ENCODE results near the gene VEZT. TPM values are rescaled to one million over a fixed set of nuclear protein-coding genes. Genes with fewer than 3 reads are reported as not detected.
"Not testable (repeated sequence)": the region's sequence is repeated elsewhere in the genome, so short reads cannot be mapped to it uniquely, and the experiment has no call there.

The VEZT gene
- total RNA-seq, 1 donor from 2014 or later, result 46.8 TPM

- intact Hi-C loops (cut with micrococcal nuclease), result no loop called here
Observed at GRCh38 chr12:95257541-95257940, 39.9 kb downstream of the VEZT start.

- intact Hi-C loops (cut with micrococcal nuclease), result no loop called here
Observed at GRCh38 chr12:95258151-95258550, 40.5 kb downstream of the VEZT start.

GRCh38 chr12:95258803-95259202 lies 41.2 kb downstream of the VEZT start:
- intact Hi-C loops (cut with micrococcal nuclease), result no loop called here

DNA sequence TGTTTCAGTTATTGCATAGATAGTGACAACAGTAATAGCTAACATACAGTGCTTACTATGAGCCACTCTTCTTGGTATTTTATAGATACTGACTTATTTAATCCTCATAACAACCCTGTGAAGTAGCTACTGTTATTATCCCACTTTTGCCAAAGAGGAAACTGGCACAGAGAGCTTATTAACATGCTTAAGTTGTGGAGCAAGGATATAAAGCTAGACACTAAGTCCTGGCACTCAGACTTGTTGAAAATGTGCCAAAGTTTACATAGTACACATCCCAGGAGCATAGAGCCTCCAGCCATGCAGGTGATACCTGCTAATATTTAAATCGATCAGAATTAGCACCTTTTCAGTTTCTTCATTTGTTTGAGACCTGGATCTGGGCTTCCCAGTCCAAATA lies 41.8 kb downstream of the VEZT start:
- intact Hi-C loops (cut with micrococcal nuclease), result no loop called here

- intact Hi-C loops (cut with micrococcal nuclease), result no loop called here
Observed at GRCh38 chr12:95261109-95261508, 43.5 kb downstream of the VEZT start.

DNA sequence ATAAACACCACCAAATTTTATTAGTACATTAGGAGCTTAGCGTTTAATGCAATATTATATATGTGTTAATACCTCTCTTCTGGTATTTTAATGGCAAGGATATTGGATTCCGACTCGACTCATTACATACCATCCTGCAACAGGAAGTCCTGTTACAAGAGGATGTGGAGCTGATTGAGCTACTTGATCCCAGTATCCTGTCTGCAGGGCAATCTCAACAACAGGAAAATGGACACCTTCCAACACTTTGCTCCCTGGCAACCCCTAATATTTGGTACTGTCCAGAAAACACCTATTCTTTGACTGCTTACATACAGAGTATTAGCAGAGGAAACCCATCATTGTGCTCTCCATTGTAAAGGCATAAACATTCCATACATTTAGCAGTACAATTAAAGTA lies 45.2 kb downstream of the VEZT start:
- intact Hi-C loops (cut with micrococcal nuclease), result no loop called here

- intact Hi-C loops (cut with micrococcal nuclease), result no loop called here
Observed at GRCh38 chr12:95265765-95266164, 48.2 kb downstream of the VEZT start.

- intact Hi-C loops (cut with micrococcal nuclease), result no loop called here
Observed at GRCh38 chr12:95266254-95266653, 48.6 kb downstream of the VEZT start.

GRCh38 chr12:95269892-95270291 lies 52.3 kb downstream of the VEZT start:
- intact Hi-C loops (cut with micrococcal nuclease), result no loop called here

- intact Hi-C loops (cut with micrococcal nuclease), result no loop called here
Observed at GRCh38 chr12:95271465-95271864, 53.9 kb downstream of the VEZT start.

DNA sequence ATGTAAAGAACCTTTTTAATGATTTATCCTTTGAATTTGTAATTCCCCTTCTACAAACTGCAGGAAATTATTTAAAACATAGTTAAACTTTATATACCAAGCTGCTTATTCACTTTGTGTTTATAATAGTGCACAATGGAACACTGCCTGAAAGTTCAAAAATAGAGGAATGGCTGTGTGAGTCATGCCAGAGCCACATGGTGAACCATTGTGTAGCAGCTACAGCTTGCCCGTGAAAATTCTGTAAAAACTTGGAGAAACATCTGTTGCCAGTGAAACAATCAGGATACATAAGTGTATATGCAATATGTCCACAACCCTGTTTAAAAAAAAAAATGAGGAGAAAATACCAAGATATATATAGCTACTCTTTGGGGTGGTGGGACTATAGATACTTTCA lies 59.5 kb downstream of the VEZT start:
- intact Hi-C loops (cut with micrococcal nuclease), result no loop called here

DNA sequence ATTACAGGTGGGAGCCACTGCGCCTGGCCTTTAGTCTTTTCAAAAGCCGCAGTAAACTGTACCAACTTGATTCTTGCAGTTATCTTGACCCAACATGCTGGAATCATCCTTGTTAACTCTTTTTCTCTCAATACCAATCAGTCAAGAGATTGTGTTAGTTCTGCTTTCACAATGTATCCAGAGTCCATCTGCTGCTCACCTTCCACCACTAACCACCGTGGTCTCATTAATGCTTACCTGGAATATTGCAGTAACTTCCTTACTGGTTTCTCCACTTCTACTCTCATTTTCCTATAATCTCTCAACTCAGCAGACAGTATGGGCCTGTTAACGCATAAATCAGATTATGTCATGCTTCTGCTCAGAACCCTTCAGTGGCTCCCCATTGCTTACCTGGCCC lies 62.2 kb downstream of the VEZT start:
- intact Hi-C loops (cut with micrococcal nuclease), result no loop called here

GRCh38 chr12:95282266-95282665 lies 64.7 kb downstream of the VEZT start:
- intact Hi-C loops (cut with micrococcal nuclease), result no loop called here

GRCh38 chr12:95283371-95283770 lies 65.8 kb downstream of the VEZT start:
- intact Hi-C loops (cut with micrococcal nuclease), result no loop called here

- intact Hi-C loops (cut with micrococcal nuclease), result no loop called here
Observed at GRCh38 chr12:95286713-95287112, 69.1 kb downstream of the VEZT start.

DNA sequence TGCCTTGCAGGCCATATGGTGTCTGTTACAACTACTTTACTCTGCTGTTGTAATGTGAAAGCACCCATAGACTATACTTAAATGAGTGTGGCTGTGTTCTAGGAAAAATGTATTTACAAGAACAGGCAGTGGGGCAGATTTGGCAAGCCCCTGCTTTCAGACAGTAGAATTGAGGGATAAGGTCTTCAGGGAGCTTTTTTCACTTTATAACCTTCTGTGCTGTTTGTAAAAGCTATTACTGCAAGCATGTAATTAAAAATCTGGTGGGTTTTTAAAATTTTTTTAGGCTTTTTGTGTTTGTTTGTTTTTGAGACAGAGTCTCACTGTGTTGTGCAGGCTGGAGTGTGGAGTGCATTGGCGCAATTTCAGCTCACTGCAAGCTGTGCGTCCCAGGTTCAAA lies 73.9 kb downstream of the VEZT start:
- intact Hi-C loops (cut with micrococcal nuclease), result no loop called here

- intact Hi-C loops (cut with micrococcal nuclease), result loop anchor here (1.0 kb wide), 1 partner anchor 9 kb away; no protein-coding TSS in a partner anchor
Observed at GRCh38 chr12:95298916-95299315, 81.3 kb downstream of the VEZT start.

DNA sequence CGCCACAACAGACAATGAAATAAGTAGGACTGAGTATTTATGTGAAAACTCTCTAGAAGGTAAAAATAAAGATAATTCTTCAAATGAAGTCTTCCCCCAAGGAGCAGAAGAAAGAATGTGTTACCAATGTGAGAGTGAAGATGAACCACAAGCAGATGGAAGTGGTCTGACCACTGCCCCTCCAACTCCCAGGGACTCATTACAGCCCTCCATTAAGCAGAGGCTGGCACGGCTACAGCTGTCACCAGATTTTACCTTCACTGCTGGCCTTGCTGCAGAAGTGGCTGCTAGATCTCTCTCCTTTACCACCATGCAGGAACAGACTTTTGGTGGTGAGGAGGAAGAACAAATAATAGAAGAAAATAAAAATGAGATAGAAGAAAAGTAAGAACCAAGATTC lies 82.7 kb downstream of the VEZT start:
- intact Hi-C loops (cut with micrococcal nuclease), result no loop called here

- intact Hi-C loops (cut with micrococcal nuclease), result no loop called here
Observed at GRCh38 chr12:95303476-95303875, 85.9 kb downstream of the VEZT start.

DNA sequence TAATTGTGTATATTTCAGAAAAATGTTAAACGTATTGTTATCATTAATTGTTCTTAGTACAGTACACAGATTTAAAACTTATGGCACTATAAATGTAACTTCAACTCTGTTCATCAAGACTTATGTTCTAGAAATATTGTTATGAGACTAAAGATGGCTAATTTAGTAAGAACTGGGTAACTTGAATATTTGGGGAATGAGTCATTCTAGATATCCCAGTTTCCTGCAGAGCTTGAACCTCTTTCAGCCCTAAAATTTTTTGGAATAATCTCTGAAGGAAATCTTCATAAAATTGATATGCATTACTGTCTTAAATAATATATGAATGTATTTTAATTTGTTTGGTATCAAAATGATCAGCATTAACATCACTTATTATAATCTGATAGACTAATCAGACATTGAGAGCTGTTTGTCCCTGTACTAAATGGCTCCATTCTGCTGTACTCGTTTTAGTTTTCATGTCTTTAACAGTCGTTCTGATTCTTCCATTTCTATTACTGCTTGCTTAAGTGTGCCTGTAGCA lies 87.1 kb downstream of the VEZT start:
- intact Hi-C loops (cut with micrococcal nuclease), result no loop called here

DNA sequence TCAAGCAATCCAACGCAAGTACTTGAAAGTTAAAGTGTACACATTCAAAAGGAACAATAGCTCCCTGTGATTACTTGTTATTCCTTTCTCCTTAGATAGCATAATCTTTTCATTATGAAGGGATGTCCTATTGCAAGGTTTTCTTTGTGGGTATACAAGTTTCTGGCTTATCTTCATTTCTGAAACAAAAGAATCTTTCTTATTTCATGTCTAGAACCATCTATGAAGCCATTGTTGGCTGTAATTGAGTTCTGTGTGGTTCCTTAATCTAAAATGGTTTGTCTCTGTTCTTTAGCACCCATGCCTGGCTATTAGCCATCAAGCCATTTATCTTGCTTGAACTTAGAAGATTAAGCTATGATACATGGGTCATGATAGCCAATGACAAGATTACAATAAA lies 95.0 kb downstream of the VEZT start:
- intact Hi-C loops (cut with micrococcal nuclease), result no loop called here

GRCh38 chr12:95314756-95315155 lies 97.1 kb downstream of the VEZT start:
- intact Hi-C loops (cut with micrococcal nuclease), result not testable (repeated sequence)

GRCh38 chr12:95316798-95317197 lies 99.2 kb downstream of the VEZT start:
- intact Hi-C loops (cut with micrococcal nuclease), result no loop called here

DNA sequence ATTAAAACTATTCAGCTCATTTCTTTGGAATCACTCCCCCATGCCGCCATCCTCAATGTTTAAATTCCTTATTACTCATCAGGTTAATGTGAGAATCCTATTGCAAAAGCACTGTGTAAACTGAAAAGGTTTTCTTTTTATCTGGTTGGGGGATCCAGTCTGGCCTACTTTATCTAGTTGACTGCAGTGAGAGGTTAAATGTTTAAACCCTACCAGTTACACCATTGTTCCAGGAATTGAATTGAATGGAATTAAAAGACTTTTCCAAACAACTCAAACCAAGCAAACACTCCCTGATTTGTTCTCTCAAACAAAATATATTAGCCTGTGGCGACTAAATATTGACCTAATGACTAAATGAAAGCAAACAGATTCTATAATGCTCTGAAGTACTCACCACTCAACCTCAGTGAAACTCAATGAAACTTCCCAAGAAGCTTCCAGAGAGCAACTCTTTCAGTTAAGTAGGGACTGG lies 100.5 kb downstream of the VEZT start:
- intact Hi-C loops (cut with micrococcal nuclease), result no loop called here

All from T-helper 1 cell treated with Interleukin-12 subunit alpha and Interleukin-12 subunit beta and Interleukin-4 antibody, amounts not matched to agents 30 ng/mL and 1 ng/mL, for 36 hours (primary cell).